Dedifferentiated amniotic fluid mesenchymal stem cell (primary cell): ENCODE measurements around the gene TPO.
"Not testable (repeated sequence)": the region's sequence is repeated elsewhere in the genome, so short reads cannot be mapped to it uniquely, and the experiment has no call there.

Experiments used
- DNase-seq: peaks from one replicate; pipeline ENCODE4 v3.0.0-alpha.2; 2016; ENCODE audit errors: extremely low spot score

Gene TPO

GRCh38 chr2:1556776-1557466, 143.7 kb downstream of the TPO start:
- DNase-seq, result no peak

GRCh38 chr2:1557467-1557820, 144.2 kb downstream of the TPO start:
- DNase-seq, result no peak

- DNase-seq, result no peak
These were observed 146.4 kb downstream of the TPO start for GRCh38 chr2:1559589-1560175.

- DNase-seq, result no peak
These were observed 148.0 kb downstream of the TPO start for GRCh38 chr2:1561259-1561658.

GRCh38 chr2:1561811-1562421, 148.7 kb downstream of the TPO start:
- DNase-seq, result no peak

GRCh38 chr2:1563084-1563857, 150.0 kb downstream of the TPO start:
- DNase-seq, result no peak

GRCh38 chr2:1563943-1564891, 151.0 kb downstream of the TPO start:
- no peak for DNase-seq

- DNase-seq, result no peak
These were observed 154.5 kb downstream of the TPO start for GRCh38 chr2:1567556-1568344.

- not testable (repeated sequence) for DNase-seq
These were observed 155.0 kb downstream of the TPO start for GRCh38 chr2:1568345-1568668.

GRCh38 chr2:1569879-1570450, 156.7 kb downstream of the TPO start:
- DNase-seq, result no peak

GRCh38 chr2:1571477-1572417, 158.5 kb downstream of the TPO start:
- no peak for DNase-seq

GRCh38 chr2:1572638-1573037, 159.4 kb downstream of the TPO start:
- no peak for DNase-seq

GRCh38 chr2:1577846-1578245, 164.6 kb downstream of the TPO start:
- no peak for DNase-seq

GRCh38 chr2:1581257-1581964, 168.1 kb downstream of the TPO start:
- not testable (repeated sequence) for DNase-seq

- no peak for DNase-seq
These were observed 168.8 kb downstream of the TPO start for GRCh38 chr2:1581965-1582625.

- no peak for DNase-seq
These were observed 169.7 kb downstream of the TPO start for GRCh38 chr2:1582891-1583341.

- no peak for DNase-seq
These were observed 170.8 kb downstream of the TPO start for GRCh38 chr2:1584051-1584531.
